ENCODE results near the gene PMS1. TPM values are rescaled to one million over a fixed set of nuclear protein-coding genes. Genes with fewer than 3 reads are reported as not detected.
"Not testable (repeated sequence)": the region's sequence is repeated elsewhere in the genome, so short reads cannot be mapped to it uniquely, and the experiment has no call there.

The PMS1 gene
- total RNA-seq, 1 donor from 2014 or later, result 14.6 TPM

GRCh38 chr2:189803431-189803830, 19.2 kb downstream of the PMS1 start:
- peak; percentile 59 to 69 for DNase-seq (ENCODE audit: low read depth in 2 of 2)

DNA sequence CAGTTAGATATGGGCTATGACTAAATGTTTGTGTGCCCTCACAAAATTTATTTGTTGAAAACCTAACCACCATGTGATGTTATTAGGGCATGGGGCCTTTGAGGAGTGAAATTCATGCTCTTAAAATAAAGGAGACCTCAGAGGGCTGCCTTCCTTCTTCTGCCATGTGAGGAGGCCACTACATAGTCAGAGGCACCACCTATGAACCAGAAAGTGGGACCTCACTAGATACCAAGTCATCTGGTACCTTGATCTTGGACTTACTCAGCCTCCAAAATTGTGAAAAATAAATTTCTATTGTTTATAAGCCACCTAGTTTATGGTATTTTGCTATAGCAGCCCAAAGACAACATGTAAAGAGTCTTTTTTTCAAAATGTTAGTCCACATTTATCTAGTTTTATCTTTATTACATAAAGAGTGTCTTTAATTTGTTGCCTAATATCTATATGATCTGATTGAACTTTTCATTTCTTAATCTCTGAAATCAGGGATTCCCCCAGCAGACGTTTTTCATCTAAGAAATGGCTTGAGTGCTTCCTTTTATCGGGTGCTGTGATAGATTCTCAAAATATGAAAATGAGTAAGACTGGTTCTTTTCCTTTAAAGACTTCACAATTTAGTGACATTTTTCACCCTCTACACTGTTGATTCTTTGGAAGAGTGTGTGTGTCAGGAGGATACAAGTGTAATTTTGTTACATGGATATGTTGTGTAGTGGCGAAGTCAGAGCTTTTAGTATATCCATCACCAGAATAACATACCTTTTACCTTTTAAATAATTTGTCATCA, 34.2 kb downstream of the PMS1 start:
- no peak for DNase-seq (ENCODE audit: low read depth in 2 of 2)

DNA sequence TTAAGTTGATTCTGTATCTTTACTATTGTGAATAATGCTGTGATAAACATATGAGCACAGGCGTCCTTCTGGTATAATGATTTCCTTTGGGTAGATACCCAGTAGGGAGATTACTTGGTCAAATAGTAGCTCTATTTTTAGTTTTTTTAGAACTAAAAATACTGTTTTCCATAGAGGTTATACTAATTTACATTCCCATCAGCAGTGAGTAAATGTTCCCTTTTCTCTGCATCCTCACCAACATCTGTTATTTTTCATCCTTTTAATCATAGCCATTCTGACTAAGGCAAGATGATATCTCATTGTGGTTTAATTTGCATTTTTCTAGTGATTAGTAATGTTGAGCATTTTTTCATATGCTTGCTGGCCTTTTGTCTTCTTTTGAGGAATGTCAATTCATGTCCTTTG, 35.1 kb downstream of the PMS1 start:
- DNase-seq (ENCODE audit: low read depth in 2 of 2), result no peak

DNA sequence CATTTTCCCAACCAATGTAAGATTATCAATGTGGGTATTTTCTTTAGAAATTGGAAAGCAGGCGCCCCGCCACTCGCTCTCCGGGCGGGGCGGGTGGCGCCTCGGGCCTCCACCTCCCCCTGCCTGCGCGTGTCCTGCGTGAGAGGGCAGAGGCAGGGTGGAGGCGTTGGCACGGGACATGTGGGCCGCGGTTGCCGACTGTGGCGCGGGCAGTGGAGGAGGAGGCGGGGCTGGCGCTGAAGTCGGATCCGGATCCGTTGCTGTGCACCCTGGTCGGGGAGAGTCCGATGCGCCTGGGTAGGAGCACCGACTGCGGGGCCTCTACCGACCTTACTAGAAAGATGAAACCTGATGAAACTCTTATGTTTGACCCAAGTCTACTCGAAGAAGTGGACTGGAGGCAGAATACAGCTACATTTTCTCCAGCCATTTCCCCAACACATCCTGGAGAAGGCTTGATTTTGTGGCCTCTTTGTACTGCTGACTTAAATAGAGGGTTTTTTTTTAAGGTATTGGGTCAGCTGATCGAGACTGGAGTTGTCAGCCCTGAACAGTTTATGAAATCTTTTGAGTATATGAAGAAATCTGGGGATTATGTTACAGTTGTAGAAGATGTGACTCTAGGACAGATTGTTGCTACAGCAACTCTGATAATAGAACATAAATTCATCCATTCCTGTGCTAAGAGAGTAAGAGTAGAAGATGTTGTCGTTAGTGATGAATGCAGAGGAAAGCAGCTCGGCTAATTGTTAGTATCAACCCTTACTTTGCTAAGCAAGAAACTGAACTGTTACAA, 37.9 kb downstream of the PMS1 start:
- DNase-seq (ENCODE audit: low read depth in 2 of 2), result no peak

GRCh38 chr2:189824694-189825396, 40.6 kb downstream of the PMS1 start:
- no peak for DNase-seq (ENCODE audit: low read depth in 2 of 2)

GRCh38 chr2:189826039-189826438, 41.8 kb downstream of the PMS1 start:
- DNase-seq (ENCODE audit: low read depth in 2 of 2), result no peak

DNA sequence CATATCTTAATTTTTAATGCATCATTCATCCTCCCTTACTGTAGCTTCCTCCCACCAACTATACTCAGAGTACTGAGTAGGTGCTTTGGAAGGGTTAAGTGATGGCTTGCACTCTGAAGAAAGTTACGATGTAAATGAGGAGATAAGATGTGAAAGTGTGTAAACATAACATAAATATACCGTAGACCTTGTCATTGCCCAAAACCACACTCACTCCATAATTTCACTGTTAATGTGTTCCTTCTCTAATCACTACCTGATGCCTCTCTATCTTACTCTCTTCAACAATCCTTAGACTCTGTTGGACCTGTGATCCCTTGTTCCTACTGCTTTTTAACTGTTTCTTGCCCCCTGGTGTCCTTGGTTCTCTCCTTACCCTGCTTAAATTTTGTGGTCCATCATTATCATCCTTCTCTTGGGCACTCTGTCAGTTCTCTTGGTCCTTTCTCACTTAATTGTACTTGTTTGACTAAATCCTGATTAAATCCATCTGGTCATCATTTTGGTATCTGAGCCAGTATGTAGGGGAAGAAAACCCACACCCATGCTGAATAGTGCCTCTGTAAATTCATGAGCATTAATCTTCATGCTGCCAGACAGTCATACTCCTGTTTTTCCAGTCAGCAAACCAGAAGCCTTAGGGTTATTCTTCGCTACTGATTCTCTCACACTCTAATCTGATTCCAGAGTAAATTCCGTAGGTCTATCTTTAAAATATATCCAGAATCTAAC, 45.0 kb downstream of the PMS1 start:
- DNase-seq (ENCODE audit: low read depth in 2 of 2), result no peak

DNA sequence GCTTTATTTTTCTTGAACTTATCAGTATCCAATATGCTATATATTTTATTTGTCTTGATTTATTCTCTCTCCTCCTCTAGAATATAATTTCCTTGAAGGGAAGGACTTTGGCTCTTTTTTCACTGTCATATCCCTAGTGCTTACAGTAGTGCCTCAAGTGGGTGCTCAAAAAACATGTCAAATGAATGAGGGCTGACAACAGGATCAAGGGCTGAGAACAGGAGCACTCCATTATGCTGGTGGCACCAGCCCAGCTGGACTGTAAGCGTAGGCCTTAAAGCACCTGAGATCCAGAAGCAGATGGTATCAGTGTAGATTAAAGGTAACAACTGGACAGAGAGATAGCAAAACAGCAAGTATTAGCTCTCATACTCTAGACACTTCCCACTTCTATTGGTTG, 46.3 kb downstream of the PMS1 start:
- DNase-seq (ENCODE audit: low read depth in 2 of 2), result no peak

GRCh38 chr2:189834059-189834458, 49.8 kb downstream of the PMS1 start:
- no peak for DNase-seq (ENCODE audit: low read depth in 2 of 2)

DNA sequence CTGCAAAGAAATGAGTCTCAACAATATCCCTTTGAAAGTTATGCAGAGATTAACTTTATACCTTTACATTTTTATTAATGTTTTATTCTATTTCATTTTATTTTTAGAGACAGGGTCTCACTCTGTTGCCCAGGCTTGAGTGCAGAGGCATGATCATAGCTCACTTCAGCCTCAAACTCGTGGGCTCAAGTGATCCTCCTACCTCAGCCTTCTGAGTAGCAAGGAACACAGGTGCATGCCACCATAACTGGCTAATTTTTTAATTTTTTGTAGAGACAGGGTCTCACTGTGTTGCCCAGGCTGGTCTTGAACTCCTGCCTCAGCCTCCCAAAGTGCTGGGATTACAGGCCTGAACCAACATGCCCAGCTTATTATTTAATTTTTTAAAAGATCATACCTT, 50.4 kb downstream of the PMS1 start:
- not testable (repeated sequence) for DNase-seq (ENCODE audit: low read depth in 2 of 2)

DNA sequence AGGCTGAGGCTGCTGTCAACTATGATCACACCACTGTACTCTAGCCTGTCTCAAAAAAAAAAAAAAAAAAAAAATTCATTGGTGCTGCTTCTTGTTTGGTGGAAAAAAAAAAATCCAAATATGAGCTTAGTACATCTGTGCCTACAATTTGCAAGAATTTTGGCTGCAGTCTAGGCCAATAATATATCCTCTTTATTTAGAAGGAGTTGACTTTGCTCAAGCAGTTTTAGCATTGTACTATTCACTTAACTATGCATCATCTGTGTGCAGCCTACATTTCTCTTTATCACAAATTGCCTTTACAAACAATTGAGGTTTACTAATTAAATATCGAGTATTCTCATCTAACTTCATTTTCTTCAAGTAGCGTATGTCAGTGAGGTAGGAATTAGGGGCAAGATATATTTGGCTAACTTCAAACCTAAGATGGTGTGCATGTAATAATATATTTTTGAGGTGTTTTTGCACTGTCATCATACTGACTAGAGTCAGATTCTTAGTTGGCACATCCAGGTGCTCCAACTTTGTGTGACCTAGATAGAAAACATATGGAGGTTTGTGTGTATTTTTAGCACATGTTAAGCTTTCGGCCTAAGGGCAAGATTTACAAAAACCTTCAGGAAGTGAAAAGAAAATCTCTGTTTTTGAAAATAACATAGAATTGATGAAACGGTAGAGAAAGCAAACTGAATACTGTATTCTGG, 51.8 kb downstream of the PMS1 start:
- DNase-seq (ENCODE audit: low read depth in 2 of 2), result no peak

DNA sequence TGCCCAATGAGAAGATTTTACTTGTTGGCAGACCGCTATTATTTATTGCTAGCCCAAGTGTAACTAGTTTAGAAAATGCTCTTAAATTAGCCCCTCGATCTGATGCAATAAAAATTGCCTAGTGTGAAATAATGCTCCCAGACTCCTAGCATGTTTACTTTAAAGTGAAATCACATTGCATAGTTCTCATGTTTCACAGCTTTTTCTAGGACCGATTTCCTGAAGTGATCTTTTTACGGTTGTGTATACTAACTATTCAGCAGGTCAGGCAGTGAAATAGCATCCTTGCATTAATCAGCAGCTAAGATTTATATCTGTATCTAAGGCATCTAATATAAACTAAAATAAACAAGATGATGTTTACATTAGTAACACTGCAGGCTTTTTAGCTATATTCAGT, 52.4 kb downstream of the PMS1 start:
- DNase-seq (ENCODE audit: low read depth in 2 of 2), result peak in 1 of 2 donors; percentile 81

DNA sequence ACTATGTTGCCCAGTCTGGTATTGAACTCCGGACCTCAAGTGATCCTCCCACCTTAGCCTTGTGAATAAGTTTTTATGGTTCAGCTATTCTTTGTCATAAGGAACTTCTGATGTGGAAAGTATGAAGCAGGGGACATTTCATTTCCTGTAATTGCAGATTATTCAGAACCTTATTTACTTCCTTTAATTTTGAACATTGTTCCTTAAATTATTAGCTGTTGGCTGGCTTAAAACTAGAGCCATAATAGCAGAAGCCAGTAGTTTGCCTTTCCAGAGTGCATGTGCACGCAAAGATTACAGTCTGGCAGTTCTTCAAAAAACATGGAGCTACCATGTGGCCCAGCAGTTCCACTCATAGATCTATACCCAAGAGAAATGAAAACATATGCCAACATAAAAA, 53.1 kb downstream of the PMS1 start:
- peak in 1 of 2 donors; percentile 15 for DNase-seq (ENCODE audit: low read depth in 2 of 2)

DNA sequence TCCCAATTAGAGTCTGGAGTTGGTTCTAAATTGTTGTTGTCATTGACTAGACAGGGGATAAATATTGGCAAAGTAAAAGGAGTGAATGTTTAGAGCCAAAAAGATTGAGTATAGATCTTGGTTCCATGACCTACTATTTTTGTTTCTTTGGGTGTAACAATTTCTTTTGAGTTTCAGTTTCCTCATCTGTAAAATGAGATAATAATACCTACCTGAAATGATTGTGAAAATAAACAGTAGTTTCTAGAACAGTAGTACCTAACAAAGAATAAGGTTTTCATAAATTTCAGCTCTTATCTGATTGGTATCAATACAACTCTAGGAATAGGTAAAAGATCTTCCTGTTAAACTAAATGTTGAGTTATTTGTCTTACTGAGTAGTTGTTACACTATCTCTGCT, 56.8 kb downstream of the PMS1 start:
- no peak for DNase-seq (ENCODE audit: low read depth in 2 of 2)

GRCh38 chr2:189848276-189848675, 64.0 kb downstream of the PMS1 start:
- no peak for DNase-seq (ENCODE audit: low read depth in 2 of 2)

- DNase-seq (ENCODE audit: low read depth in 2 of 2), result no peak
These were observed 65.3 kb downstream of the PMS1 start for GRCh38 chr2:189849550-189849949.

GRCh38 chr2:189851174-189851826, 67.0 kb downstream of the PMS1 start:
- DNase-seq (ENCODE audit: low read depth in 2 of 2), result no peak

- no peak for DNase-seq (ENCODE audit: low read depth in 2 of 2)
These were observed 69.9 kb downstream of the PMS1 start for GRCh38 chr2:189854187-189854586.

DNA sequence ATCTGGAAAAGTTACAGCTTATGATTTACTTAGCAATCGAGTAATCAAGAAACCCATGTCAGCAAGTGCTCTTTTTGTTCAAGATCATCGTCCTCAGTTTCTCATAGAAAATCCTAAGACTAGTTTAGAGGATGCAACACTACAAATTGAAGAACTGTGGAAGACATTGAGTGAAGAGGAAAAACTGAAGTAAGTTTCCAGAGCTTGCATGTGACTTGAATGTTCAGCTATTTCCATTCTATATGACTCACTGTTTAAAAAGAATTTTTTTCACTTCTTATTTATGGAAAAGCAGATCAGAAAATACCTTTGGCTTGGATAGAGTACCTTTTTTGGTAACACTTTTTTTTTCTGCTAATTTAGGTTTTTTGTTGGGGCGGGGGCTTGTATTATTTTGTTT, 70.7 kb downstream of the PMS1 start:
- no peak for DNase-seq (ENCODE audit: low read depth in 2 of 2)

GRCh38 chr2:189858291-189858690, 74.0 kb downstream of the PMS1 start:
- no peak for DNase-seq (ENCODE audit: low read depth in 2 of 2)
